AG04450 (cell line): ENCODE results near the gene MPRIP. TPM values are rescaled to one million over a fixed set of nuclear protein-coding genes. Genes with fewer than 3 reads are reported as not detected.

Experiments
- CTCF ChIA-PET: fragments of 300-600, 350-600 bp; formaldehyde crosslinking; extraction: SDS; loops from one replicate; lab custom pipeline; 2022; ENCODE audit warnings: antibody characterized with exemption, inconsistent platforms; lab: Charles Lee
- POLR2A ChIA-PET: fragments of 350-600 bp; formaldehyde crosslinking; extraction: SDS; loops from one replicate; lab custom pipeline; 2021; ENCODE audit warnings: antibody characterized with exemption, inconsistent platforms; lab: Yijun Ruan, JAX
- DNase-seq: peaks from one replicate; pipeline ENCODE4 v3.0.0-alpha.2; 2011; ENCODE audit warnings: low read depth, low spot score
- H3K27ac ChIP-seq: one replicate; pipeline ENCODE4 v1.5.1; 2012; ENCODE audit warnings: low read depth, low read length, control low read depth
- H3K27me3 ChIP-seq: one replicate; pipeline ENCODE4 v1.6.0; 2012; ENCODE audit warnings: low read length; ENCODE audit not compliant: control insufficient read depth, insufficient read depth
- H3K4me3 ChIP-seq: 2 replicates; pipeline ENCODE4 v1.5.1; 2011; ENCODE audit warnings: mild to moderate bottlenecking, low read depth, low read length, control low read depth
- H3K9me3 ChIP-seq: 2 replicates; pipeline ENCODE4 v1.5.1; 2012; ENCODE audit warnings: low read length; ENCODE audit not compliant: control insufficient read depth, insufficient read depth
- CTCF ChIP-seq: IDR thresholded peaks from 2 replicates; pipeline ENCODE4 v1.5.1; 2011; ENCODE audit warnings: low read depth, low read length, control low read depth, inconsistent platforms
- polyA plus RNA-seq: library from polyadenylated mRNA; depleted of rRNA; stranded (reverse); fragments of >200 nt; gene quantifications from 2 replicates; pipeline ENCODE4 v1.2.3, GENCODE V29; 2011

MPRIP gene
- polyA plus RNA-seq, 1 experiment = 95.0 TPM

- TF ChIP-seq CTCF = no peak
- H3K4me3 ChIP-seq = no peak overlapping the region
- ChIA-PET POLR2A (interaction anchor here (1.0 kb wide), 1 partner anchor 102 kb away, joined by 4 read pairs; no protein-coding TSS in a partner anchor), CTCF (no interaction called here)
- no peaks in the 10 kb centered on the region for H3K9me3 ChIP-seq
- H3K27me3 ChIP-seq = no peaks in the 10 kb centered on the region
- no peak overlapping the region for H3K27ac ChIP-seq
- no peak for DNase-seq
Measured at GRCh38 chr17:17144916-17145665, 102.8 kb downstream of the MPRIP start.

GRCh38 chr17:17146786-17147406 lies 104.6 kb downstream of the MPRIP start:
- POLR2A ChIA-PET = no interaction called here
- no peak for DNase-seq
- H3K4me3 ChIP-seq = no peak overlapping the region
- peak; percentile 24; the same call in 1 of the 2 replicates for TF ChIP-seq CTCF
- no peaks in the 10 kb centered on the region for H3K9me3 ChIP-seq
- no peaks in the 10 kb centered on the region for H3K27me3 ChIP-seq
- no peak overlapping the region for H3K27ac ChIP-seq
- CTCF ChIA-PET = interaction anchor here (0.5 to 0.6 kb wide), 2 partner anchors 61 to 147 kb away, joined by 5 to 7 read pairs; no protein-coding TSS in a partner anchor

GRCh38 chr17:17147821-17148220 lies 105.6 kb downstream of the MPRIP start:
- ChIA-PET POLR2A (no interaction called here), CTCF (interaction anchor here (0.6 kb wide), 1 partner anchor 148 kb away, joined by 7 read pairs; no protein-coding TSS in a partner anchor)
- H3K9me3 ChIP-seq = no peaks in the 10 kb centered on the region
- no peak overlapping the region for H3K27ac ChIP-seq
- DNase-seq = no peak
- H3K4me3 ChIP-seq = no peak overlapping the region
- H3K27me3 ChIP-seq = no peaks in the 10 kb centered on the region
- TF ChIP-seq CTCF = no peak

- DNase-seq = no peak
- Histone ChIP-seq H3K9me3 (no peaks in the 10 kb centered on the region), H3K27me3 (no peaks in the 10 kb centered on the region), H3K27ac (no peak overlapping the region), H3K4me3 (no peak overlapping the region)
- ChIA-PET CTCF (no interaction called here), POLR2A (no interaction called here)
- TF ChIP-seq CTCF = no peak
Measured at GRCh38 chr17:17149520-17150447, 107.5 kb downstream of the MPRIP start.
